Stimulated activated CD8-positive, alpha-beta memory T cell treated with anti-CD3 and anti-CD28 coated beads, Interleukin-15, amount 100 ng/mL, for 24 hours (primary cell): ENCODE results near the gene PSMB5.
A peak's percentile ranks its signal among the peaks of the same experiment; 100 is the strongest.

ENCODE experiments used
- DNase-seq: peaks from one replicate; pipeline ENCODE4 v3.0.0-alpha.2; 2020; ENCODE audit warnings: low read depth

Gene PSMB5

DNA sequence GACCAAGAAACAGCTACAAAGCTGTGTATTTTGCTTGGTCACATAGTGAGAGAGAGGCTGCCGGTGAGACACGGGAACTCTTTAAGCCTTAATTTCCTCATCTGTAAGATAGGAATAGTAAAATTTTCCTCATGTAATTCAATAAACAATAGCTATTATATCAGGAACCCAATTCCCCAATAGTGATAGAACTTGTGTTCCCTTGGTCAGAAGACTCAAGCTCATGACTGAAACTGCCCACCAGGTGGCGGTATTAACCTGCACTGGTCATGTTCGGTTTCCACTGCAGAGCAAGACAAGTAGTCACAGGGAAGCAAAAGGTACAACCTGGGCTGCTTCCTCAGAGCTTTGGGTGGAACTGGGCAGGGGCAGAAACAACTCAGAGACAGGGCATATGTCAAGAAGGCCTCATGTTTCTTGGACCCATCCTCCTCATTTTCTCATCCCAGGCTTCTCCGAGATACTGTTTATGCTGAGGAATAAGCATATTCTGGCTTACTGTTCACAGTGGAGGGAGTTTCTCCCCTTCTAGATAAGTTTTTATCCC is 48.1 kb downstream of the PSMB5 start:
- DNase-seq = peak; percentile 77

- no peak for DNase-seq
Observed at GRCh38 chr14:22985894-22986507, 48.7 kb downstream of the PSMB5 start.

DNA sequence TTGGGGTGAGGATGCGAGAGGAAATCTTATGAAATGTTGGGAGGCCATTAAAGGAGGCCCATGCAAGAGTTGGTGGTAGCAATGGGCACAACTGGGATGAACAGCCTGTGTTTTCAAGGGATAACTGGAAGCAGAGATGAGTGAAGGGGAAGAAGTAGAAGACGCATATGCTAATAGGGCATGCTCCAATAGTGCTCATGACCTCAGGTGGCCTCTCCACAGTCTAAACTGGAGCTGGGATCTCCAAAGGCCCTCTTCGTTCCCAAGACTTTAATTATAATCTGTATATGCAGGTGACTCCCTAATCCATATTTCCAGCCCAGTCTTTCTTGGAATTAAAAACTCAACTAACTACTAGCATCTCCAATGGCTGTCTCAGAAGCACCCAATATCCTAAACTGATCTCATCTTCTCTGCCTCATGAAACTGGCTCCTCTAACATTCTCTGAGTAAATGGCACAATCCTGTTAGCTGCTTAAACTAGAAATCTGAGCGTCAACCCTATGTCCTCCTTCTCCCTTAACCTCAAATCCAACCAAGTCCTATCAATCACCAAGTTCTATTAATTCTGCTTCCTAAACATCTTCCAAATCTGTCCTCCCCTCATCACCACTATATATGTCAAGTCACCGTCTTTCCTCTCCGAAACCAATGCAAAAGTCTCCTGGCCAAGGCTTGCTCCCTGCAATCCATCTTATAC is 49.6 kb downstream of the PSMB5 start:
- DNase-seq = no peak

DNA sequence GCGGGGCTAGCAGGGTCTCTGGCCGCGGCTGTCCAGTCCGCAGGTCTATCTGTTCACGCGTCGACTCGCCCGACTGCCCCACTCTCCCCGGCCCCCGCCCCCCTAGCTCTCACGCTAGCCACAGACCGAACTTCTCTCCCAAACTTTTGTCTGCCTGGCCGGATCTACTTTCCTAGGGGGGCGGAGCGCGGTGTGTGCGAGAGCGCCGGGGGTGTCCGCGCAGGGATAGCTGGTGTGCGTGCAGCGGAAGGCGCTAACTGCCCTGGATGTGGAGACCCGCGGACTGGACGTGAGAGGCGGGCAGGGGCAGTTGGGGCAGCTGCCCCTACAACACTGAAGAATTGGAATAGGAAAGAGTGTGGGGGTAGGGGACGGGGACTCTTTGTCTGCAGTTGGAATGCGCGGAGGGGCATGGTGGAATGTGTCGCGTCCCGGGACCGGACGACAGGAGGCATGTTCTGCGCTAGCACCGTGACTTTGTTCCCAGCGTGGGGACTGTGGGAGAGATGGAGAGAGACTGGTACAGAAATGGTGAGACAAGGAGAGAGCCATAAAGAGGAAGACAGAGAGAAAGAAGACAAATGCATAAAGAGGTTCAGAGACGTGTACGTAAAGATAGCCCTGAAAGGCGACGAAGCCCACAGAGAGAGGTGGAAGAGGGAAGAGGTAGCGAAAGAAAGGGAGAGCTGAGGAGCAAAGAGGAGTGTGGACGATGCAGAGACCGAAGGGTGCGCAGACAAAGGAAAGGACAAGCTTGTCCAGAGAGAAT is 52.0 kb downstream of the PSMB5 start, which contains the start of gene AJUBA:
AJUBA (minus strand) TSS at position 75 of the 769 bp plus-strand sequence. CDS start 285 bp downstream, outside the sequence.
- peak; percentile 41 for DNase-seq

- no peak for DNase-seq
Observed at GRCh38 chr14:22981876-22982476, 52.7 kb downstream of the PSMB5 start.

- no peak for DNase-seq
Observed at GRCh38 chr14:22981090-22981875, 53.4 kb downstream of the PSMB5 start.

GRCh38 chr14:22980672-22981089 is 54.0 kb downstream of the PSMB5 start:
- DNase-seq = no peak

- no peak for DNase-seq
Observed at GRCh38 chr14:22979748-22980392, 54.8 kb downstream of the PSMB5 start.

- no peak for DNase-seq
Observed at GRCh38 chr14:22978981-22979671, 55.6 kb downstream of the PSMB5 start.

DNA sequence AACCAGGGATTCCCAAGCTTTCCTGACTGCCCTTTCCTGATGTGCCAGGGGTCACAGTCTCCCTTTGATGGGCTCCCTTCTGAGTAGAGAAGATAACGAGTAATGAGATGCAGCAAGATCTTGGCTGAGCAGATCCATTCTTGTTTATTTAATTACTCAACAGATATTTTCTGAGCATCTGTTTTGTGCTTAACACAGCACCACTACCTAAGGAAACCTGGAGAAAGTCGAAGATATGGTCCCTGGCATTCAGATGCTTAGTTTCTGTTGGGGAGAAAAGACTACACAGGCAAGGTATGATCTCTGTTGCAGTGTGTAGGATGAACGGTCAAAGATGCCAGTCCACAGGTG is 56.2 kb downstream of the PSMB5 start:
- no peak for DNase-seq

- DNase-seq = no peak
Observed at GRCh38 chr14:22977684-22978486, 56.8 kb downstream of the PSMB5 start.

GRCh38 chr14:22977434-22977683 is 57.3 kb downstream of the PSMB5 start:
- no peak for DNase-seq

- DNase-seq = no peak
Observed at GRCh38 chr14:22976620-22977433, 57.9 kb downstream of the PSMB5 start.
